HG02759 (cell line): Measurements from ENCODE around the gene SMARCD2.
"Not testable (repeated sequence)": the region's sequence is repeated elsewhere in the genome, so short reads cannot be mapped to it uniquely, and the experiment has no call there.

Source experiments
- ATAC-seq: cut with Tn5 transposase; IDR thresholded peaks from one replicate; pipeline ENCODE4 v1.9.1; 2021; ENCODE audit warnings: mild to moderate bottlenecking, moderate library complexity; ENCODE audit not compliant: unreplicated experiment

SMARCD2 gene

DNA sequence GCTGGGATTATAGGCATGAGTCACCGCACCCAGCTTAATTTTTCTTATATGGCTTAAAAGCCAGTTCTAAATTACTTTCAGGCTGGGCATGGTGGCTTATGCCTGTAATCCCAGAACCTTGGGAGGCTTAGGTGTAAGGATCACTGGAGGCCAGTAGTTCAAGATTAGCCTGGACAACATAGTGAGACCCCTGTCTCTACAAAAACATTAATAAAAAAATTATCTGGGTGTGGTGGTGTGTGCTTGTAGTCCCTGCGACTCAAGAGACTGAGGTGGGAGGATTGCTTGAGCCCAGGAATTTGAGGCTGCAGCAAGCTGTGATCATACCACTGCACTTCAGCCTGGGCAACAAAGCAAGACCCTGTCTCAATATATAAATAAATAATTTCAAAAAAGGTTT lies 10.8 kb upstream of the SMARCD2 start:
- ATAC-seq = no peak

DNA sequence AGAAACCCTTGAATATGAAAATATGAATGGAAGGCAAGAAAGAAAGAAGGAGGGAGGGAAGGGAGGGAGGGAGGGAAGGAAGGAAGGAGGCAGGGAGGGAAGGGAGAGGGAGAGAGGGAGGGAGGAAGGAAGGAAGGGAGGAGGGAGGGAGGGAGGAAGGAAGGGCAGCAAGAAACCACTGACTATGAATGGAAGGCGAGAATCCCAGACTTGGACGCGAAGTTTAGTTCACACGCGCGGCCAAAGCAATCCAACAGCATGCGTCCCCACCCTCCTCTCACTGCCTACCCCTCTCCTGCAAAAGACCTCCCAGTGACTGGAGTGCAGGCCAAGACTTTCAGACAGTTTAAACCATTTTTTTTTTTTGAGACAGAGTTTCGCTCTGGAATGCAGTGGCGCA lies 7.9 kb upstream of the SMARCD2 start:
- no peak for ATAC-seq

DNA sequence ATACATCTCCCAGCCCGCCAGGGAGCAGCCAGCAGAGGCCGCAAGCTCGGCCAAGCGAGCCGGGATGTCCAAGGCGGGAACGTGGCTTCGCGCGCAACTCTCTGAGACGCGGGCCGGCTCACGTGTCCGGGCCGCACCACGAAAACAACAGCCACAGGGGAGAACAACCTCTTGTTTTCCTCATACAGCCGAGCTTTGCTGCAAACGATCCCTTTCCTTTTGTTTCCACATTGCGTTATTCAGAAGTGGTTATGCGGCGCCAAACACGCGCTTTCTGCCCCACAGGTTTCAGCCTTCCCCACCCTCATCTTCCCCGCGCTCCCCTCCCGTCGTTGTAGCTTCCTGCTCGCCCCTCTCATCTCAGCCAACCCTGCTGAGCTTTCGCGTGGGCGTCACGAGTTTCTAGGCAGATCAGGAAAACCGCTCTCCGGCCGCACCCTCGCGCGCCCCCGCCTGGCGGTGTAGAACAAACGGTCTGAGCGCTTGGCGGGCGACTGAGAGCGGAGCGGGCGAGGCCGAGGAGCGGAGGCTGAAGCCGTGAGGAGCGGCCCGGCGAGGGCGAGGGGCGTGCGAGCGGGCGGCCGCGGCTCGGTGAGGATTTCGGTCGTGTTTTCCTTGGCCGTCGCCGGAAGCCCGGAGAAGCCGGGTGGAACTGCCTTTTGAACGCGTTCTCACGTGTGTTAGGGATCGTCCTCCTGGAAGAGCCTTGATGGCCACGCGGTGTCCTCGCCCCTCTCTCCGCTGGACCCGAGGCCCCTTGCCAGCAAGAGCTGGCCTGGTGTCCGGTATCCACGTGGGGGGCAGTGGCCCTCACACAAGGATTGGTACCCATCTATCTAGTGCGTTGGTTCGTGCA lies 6.6 kb upstream of the SMARCD2 start:
- ATAC-seq = peak; percentile 93

DNA sequence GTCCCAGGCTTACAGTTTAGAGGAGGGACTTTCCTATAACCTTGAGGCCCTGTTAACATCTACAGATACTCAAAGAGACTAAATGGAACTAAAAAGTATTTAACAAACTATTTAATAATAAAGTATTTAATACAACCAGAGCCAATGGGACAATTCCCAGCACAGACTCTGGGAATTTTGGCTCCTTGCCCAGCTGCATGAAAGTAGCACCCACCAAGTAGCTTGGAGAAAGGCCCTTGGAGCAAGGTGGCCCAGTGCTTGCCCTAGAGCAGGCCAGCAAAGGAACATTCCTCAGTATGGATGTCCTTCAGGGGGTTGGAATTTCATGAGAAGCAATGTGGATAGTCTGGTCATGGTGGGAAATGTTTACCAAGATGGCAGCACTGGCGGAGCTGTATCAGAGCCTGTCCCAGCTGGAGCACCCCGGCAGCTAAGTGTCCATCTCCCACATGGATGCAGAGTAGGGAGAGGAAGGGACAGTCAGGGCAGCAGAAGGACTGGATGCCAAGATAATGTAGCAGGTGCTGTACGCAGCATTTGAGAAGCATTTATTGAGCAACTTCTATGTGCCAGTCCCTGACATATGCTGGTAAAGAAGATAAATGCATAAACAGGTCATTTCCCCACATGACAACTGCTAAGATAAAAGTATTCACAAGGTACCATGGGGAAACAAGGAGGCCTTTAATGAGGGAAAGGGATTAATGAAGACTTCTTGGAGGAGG lies 5.2 kb upstream of the SMARCD2 start:
- ATAC-seq = no peak

DNA sequence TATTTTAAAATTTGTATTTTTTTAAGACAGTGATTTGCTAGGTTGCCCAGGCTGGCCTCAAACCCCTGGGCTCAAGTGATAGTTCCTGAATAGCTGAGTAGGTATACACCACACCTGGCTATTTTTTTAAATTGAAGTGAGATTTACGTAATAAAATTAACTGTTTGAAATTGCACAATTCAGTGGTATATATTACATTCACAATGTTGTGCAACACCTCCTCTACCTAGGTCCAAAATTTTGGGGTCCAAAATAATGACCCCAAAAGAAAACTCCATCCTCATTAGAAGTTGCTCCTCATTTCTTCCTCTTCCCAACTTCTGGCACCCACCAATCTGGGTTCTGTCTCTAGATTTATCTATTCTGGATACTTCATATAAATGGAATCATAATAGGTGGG lies 3.0 kb upstream of the SMARCD2 start:
- no peak for ATAC-seq

DNA sequence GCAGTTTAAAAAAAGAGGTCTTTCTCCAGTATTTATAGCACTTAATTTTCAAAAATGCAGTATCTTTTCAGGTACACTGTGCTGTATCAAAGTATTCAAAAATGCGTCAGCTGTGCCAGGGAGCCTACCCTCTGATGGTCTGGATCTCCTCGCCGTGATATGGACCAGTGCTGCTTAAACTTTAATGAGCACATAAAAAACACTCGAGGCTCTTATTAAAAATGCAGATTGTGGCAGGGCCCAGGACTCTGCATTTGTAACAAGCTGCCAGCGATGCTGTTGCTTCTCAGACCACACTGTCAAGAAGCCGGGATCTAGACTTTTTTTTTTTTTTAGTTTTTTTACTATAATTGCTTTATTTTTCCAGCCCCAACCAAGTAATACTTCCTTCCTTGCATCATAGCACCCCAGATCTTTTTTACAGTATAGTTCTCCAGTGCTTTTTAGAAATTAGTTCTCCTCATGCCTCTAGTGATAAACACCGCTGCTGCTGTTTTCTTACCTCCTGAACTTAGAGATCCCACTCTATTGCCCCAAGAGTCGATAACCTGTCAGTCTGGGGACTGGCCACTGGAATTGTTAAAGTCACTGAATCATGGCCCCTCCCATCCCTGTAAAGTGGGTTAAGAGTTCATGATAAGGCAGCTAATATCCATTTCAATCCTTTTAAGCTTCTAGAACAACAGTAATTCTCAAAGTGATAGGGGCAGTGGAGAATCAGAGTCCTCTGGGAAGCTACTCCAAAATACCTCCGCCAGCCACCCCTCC lies 1.6 kb upstream of the SMARCD2 start:
- no peak for ATAC-seq

DNA sequence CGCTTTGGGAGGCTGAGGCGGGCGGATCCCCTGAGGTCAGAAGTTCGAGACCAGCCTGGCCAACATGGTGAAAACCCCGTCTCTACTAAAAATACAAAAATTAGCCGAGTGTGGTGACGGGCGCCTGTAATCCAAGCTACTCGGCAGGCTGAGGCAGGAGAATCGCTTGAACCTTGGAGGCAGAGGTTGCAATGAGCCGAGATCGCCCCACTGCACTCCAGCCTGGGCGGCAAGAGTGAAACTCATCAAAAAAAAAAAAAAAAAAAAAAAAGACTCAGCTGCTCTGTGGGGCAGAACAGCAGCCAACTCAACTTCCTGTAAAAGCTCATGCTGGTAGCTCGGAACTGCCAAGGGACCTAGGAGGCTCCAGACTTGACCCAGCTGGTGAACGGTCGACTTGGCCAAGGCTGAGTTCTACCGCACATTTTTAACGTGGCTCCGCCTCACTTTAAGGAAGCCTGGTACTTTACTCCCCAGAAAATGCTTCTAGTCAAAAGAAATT lies 953 bp upstream of the SMARCD2 start:
- ATAC-seq = not testable (repeated sequence)

DNA sequence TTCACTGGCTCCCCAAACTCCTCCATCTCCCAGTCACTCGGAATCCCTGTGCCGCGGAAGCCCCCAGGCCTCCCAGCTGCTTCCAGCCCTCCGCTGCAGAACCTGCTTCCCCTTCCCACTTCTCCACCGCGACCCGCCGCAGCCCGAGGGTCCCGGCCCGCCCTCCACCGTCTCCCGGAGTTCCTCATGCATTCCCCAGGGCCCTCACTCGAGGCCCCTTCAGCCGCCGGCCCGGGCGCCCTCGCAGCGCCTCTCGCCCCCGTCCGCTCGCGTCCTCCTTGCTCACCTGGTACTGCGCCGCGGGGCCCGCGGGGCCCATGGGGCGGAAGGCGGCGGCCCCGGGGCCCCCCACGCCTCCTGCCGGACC lies 329 bp downstream of the SMARCD2 start:
- ATAC-seq = peak; percentile 32

DNA sequence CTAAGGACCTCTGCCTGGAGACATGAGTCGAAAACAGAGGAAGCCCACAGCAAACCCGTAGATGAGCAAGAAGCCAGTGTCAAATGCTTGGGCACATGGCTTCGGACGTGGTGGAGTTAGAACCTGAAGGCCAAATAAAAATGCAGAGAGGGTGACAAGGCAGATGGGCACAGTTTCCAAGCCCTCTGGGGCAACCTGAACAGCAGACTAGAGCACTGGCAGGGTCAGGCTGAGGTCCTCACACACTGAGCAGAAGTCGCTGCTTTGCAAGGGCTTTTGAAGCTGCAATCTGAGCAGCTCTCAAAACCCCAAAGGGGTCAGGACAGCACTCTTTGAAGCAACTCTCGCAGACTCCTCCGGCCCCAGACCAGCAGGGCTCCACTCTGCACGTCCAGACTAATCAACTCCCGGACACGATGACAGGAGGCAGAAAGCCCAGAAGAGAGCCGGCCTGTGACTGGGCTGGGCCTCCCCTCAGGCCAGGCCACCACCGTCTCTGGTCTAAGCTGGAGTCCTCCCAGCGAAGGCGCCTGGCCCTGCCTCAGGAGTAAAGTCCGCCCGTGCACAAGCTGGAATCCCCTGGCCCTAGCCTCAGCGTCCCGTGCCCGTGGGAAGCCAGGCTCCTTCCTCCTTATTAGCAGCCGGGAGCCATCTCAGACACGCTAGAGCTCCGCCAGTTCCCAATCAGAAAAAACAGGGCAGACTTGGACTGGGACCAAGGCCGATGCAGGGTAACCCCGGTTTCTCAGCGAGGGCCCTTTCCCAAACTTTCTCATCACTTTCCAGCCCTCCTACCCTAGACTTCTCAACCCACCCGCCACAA lies 924 bp downstream of the SMARCD2 start:
- ATAC-seq = no peak

DNA sequence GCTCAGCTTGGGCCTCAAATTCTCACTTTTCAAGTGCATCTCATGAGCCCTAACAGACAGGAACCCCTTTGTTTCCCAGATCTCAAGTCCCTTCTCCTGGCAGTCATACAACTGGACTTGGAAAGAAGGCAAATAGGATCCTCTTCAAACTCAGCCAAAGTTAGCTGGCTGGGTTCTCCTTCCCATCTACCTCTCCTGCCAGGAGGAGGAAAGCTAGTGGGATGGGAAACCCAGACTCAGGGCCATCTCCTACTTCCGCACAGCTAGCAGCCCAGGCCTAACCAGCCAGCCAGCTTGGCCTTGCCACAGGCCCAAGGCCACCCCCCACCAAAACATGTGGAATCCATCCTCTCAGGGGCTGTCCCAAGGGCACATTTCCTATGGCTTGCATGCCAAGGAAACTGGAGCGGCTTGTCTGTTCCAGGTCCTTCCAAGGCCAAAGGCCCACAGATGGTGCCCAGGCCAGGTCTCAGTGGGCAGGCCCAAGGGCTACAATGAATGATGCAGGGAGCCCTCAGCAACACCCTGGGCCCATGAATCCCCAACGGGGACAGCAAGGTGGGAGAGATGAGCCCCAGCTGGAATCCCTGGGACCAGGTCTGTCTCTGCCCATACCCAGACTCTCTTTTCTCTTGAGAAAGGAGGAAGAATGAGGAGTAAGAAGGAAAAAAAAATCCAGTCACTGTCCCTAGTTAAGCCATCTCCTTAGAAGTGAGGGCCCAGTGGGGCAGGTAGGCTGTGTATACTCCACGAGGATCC lies 1.7 kb downstream of the SMARCD2 start:
- ATAC-seq = no peak

DNA sequence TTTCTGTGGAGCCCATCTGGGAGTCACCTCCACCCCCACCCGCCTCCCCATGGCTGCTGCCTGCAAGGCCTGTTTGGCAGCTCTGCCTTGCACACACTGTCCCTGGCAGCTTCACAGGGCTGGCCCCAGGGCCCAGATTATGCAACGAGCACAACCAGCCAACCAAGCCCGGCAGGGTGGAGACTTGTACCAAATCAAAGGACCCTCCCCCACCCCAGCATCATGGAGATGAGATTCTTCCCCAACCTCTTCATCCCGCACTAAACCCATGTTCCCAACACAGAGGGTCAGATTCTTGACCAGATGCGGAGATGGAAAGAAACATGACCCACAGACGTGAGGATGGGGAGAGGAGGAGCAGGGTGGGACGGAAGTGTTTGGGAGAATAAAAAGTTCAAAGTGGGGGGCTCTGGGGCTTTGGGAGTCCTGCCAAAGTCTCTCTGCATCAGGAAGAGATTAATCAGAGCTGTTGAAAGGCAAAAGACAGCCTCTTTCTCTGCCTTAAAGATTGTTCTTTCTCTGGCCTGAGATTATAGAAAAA lies 3.8 kb downstream of the SMARCD2 start:
- ATAC-seq = no peak

DNA sequence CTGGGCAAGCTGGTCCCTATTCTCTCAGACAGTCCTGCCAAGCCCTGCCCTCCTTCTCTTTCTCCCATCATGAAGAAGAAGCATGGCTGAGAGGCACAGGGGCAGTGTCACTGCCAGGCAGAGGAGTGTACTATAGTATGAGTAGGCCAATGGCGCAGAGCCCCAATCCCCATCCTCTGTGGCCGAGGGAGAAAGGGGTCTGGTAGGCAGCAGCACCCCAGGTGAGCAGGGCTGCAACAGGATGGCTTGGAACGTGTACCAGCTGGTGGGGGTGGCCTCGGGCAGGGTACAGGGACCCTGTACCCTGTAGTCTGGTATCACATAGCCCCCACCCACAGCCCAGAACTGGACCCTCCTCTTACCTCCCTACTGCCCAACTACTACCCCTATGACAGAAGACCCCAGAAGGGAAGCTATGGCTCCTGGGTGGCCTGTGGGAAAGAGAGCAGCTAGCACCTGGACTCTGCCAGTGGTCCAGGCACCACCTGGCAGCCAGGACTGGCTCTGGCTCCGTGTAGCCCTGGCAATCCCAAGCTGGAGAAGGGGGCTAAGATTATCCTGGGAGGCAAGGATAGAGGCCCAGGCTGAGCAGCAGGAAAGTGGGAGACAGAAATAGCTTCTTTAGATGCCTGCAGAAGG lies 4.4 kb downstream of the SMARCD2 start:
- no peak for ATAC-seq

DNA sequence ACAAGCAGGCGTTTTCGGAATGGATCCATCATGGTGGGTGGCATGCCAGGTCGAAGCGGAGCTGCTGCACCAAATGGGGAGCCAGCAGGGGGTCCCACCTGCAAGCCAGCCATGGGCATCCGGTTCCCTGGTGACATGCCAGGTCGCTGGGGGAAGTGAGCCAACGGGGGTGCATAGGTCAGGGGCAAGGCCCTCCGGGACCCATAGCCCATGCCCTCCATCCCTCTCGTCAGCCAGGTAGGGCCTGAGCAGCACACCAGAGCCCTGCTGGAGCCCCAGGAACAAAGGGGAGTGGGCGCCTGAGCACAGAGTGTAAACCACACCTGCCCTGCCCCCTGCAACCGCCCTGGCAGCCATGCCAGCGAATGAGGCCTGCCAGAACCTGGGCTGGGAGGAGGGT lies 5.0 kb downstream of the SMARCD2 start:
- no peak for ATAC-seq

DNA sequence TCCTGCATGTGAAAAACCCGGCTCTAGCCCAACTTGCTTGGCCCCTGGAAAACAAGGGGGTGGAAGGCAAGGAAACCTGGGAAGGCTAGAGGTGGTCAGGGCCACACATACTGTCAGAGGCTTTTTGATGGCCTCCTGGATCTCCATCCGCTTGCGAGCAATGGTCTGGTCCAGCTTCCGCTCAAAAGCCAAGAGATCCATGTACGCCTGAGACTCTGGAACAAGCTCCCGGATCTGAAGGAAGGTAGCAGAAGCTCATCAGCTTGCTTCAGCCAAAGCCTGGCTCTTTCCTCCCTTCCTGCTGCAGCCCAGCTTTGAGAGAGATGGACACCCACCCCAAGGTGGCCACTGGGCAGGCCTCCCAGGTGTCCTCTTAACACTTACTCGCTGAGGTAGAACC lies 5.7 kb downstream of the SMARCD2 start:
- no peak for ATAC-seq

DNA sequence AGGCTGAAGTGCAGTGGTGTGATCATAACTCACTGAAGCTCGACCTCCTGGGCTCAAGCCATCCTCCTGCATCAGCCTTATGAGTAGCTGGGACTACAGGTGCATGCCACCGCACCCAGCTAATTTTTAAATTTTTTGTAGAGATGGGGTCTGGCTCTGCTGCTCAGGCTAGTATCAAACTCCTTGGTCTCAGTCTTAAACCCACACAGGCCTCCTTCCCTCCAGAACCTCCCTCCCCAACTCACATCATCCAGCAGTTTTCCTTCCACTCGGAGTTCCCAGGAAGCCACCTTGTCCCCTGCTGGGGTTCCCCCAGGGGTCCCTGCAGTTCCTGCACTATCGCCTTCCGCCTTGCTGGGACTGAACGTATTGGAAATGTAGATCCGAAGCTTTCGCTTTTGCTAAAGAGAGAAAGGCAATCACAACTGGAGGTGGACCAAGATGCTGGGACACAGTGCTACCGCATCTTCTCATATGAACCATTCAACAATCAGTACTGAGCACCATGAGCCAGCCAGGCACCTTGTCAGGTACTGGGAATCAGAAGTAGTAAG lies 7.2 kb downstream of the SMARCD2 start:
- no peak for ATAC-seq

DNA sequence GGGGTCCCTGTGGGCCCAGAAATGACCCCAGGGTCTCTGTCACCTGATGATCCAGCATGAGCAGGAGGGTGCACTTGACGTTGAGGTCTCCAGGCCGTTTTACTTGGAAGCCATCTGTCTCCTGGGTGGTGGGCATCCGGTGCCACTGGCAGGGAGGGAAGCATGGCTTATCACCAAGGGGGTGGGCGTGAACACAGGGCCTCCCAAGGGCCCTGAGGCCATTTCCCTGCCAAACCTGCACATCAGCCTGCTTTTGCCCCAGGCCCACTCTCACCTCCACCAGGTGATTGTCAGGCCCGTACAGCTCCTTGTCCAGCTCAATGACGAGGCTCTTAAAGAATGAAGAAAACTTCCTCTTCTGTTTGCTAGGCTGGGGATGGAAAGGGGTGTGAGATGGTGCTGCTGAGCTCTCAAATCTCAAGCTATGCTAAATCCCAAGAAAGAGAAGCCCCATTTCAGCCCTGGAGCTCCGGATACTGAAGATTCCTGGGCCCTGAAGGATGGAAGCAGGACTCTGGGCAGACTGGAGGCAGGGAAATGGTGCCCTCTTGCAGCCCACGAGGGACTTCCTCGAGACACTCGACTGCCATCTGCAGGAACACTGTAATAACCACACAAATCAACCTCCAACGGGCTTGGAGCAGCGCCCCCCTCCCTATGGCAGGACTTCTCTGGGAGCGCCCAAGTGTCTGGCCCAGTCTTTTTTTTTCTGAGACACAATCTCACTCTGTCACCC lies 7.9 kb downstream of the SMARCD2 start:
- ATAC-seq = peak; percentile 67

DNA sequence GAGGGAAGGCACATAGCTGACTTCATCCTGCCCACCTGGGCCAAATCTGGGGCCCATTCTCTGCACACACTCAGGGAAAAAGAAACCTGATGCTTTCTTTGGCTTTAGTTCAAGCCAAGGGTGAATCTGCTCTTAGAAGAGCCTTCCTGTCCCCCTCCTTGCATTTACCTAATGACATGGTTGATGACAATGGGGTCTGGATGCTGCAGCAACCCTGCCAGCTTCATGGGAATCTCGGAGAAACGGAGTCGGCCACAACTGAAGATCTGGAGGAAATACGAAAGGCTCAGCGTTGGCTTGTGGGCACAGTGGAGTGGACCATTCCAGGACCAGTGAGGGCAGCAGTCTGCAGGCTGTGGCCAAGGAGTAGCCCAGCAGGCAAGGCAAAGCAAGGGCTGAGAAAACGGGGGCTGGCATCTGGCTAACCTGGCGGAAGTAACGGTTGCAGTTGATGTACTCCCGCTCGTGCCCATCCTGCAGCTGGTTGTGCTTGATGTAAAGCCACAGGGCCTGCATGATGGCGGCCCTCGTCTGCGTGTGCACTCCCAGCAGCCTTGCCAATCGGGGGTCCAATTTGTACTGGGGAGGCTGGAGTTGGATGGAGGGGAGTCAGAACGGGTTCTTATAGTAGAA lies 8.6 kb downstream of the SMARCD2 start:
- no peak for ATAC-seq
